ENCODE results near the gene UBAP2L.

DNA sequence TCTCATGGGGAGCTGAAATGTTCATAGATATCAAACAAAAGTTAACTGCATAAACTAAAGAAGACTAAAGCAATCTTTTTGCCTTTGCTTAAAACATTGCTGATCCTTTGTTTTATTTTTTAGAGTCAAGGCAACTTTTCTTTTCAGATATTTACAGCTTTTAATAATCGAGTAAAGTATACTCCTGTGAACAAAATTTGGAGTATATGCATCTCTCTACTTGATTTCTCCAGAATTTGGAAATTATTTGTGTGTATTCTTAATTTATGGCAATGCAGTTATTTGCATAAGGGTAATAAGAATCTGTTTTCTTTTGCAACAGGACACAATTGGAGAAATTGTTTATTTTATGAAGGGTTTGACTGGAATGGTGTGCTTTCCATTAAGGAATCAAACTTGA, 95.9 kb downstream of the UBAP2L start:
- TF ChIP-seq ZNF565 (CRISPR knock-in tag; conservative IDR thresholded peaks at IDR 0.05; ENCODE audit: low read depth) (no peak), PPARA (CRISPR knock-in tag; IDR thresholded peaks at IDR 0.05; ENCODE audit: borderline replicate concordance) (no peak), TCF4 (CRISPR knock-in tag; IDR thresholded peaks at IDR 0.05; ENCODE audit: borderline replicate concordance) (no peak), ZNF8 (CRISPR knock-in tag; IDR thresholded peaks at IDR 0.05) (no peak), ARNTL (CRISPR knock-in tag; IDR thresholded peaks at IDR 0.05; ENCODE audit: borderline replicate concordance, low read depth) (no peak), ZNF70 (CRISPR knock-in tag; IDR thresholded peaks at IDR 0.05) (no peak)
